Activated naive CD4-positive, alpha-beta T cell treated with anti-CD3 and anti-CD28 coated beads for 36 hours (primary cell): ENCODE results near the gene BNIP2. TPM values are rescaled to one million over a fixed set of nuclear protein-coding genes. Genes with fewer than 3 reads are reported as not detected.

Experiments used
- CTCF ChIA-PET: fragments of 350-600 bp; sonication (Branson Sonifier 250); formaldehyde crosslinking; loops from one replicate; lab custom pipeline; 2021; ENCODE audit warnings: antibody characterized with exemption; lab: Charles Lee
- DNase-seq: peaks from one replicate; pipeline ENCODE4 v3.0.0-alpha.2; 2020
- H3K27ac Mint-ChIP-seq: one replicate; pipeline ENCODE4 v1.8.0; 2021; ENCODE audit warnings: mild to moderate bottlenecking, mixed read lengths
- H3K27me3 Mint-ChIP-seq: one replicate; pipeline ENCODE4 v1.8.0; 2021; ENCODE audit warnings: low read depth, mixed read lengths
- H3K36me3 Mint-ChIP-seq: one replicate; pipeline ENCODE4 v1.8.0; 2021; ENCODE audit warnings: low read depth, mixed read lengths
- H3K4me1 Mint-ChIP-seq: one replicate; pipeline ENCODE4 v1.8.0; 2021; ENCODE audit warnings: low read depth, mixed read lengths
- H3K4me3 Mint-ChIP-seq: one replicate; pipeline ENCODE4 v1.8.0; 2021; ENCODE audit warnings: mild to moderate bottlenecking, moderate library complexity, mixed read lengths
- H3K9me3 Mint-ChIP-seq: one replicate; pipeline ENCODE4 v1.8.0; 2021; ENCODE audit warnings: mixed read lengths
- intact Hi-C: fragments of 100-400 bp; cut with micrococcal nuclease; formaldehyde crosslinking; loops from one replicate; pipeline ENCODE4 v1.15.1; 2023
- total RNA-seq, 2 experiments: library from RNA; stranded (reverse); gene quantifications; one replicate each; pipeline ENCODE4 v1.2.3, GENCODE V29; 2021

The BNIP2 gene
- total RNA-seq, 2 experiments from 2014 or later, result 44.2 to 44.7 TPM

GRCh38 chr15:59685737-59686297 is 3.3 kb downstream of the BNIP2 start:
- CTCF ChIA-PET, result no interaction called here
- Mint-ChIP-seq H3K4me1 (peaks cover 45% of the 10 kb centered on the region), H3K27ac (peak overlapping the region; percentile 22)

GRCh38 chr15:59680870-59681269 is 8.2 kb downstream of the BNIP2 start:
- Mint-ChIP-seq H3K27me3 (no peaks in the 10 kb centered on the region), H3K27ac (peak overlapping the region; percentile 13), H3K36me3 (peaks cover 40% of the 10 kb centered on the region), H3K9me3 (no peaks in the 10 kb centered on the region), H3K4me3 (no peak overlapping the region), H3K4me1 (peaks cover 31% of the 10 kb centered on the region)
- no peak for DNase-seq
- intact Hi-C loops, result loop anchor here (10.0 kb wide), 1 partner anchor 864 kb away; no protein-coding TSS in a partner anchor
- CTCF ChIA-PET, result interaction anchor here (0.6 kb wide), 1 partner anchor 91 kb away, joined by 5 read pairs; no protein-coding TSS in a partner anchor

More at GRCh38 chr15:59685737-59686297, 3.3 kb downstream of the BNIP2 start:
- intact Hi-C loops, result loop anchor here (10.0 kb wide), 1 partner anchor 859 kb away; no protein-coding TSS in a partner anchor
- H3K27me3 Mint-ChIP-seq, result no peaks in the 10 kb centered on the region
- DNase-seq, result no peak
- H3K4me3 Mint-ChIP-seq, result no peak overlapping the region
- H3K36me3 Mint-ChIP-seq, result peaks cover 28% of the 10 kb centered on the region
- H3K9me3 Mint-ChIP-seq, result no peaks in the 10 kb centered on the region

GRCh38 chr15:59680346-59680745 is 8.8 kb downstream of the BNIP2 start:
- Mint-ChIP-seq H3K4me3 (no peak overlapping the region), H3K9me3 (no peaks in the 10 kb centered on the region), H3K4me1 (peaks cover 26% of the 10 kb centered on the region), H3K27me3 (no peaks in the 10 kb centered on the region), H3K27ac (no peak overlapping the region), H3K36me3 (peaks cover 38% of the 10 kb centered on the region)
- CTCF ChIA-PET, result no interaction called here
- intact Hi-C loops, result loop anchor here (10.0 kb wide), 1 partner anchor 864 kb away; no protein-coding TSS in a partner anchor
- DNase-seq, result no peak

GRCh38 chr15:59678620-59679019 is 10.5 kb downstream of the BNIP2 start:
- H3K4me1 Mint-ChIP-seq, result peaks cover 14% of the 10 kb centered on the region
- CTCF ChIA-PET, result interaction anchor here (0.7 kb wide), 1 partner anchor 22 kb away, joined by 3 read pairs; no protein-coding TSS in a partner anchor
- intact Hi-C loops, result no loop called here
- no peak overlapping the region for H3K27ac Mint-ChIP-seq
- H3K36me3 Mint-ChIP-seq, result peaks cover 42% of the 10 kb centered on the region
- no peak for DNase-seq
- H3K27me3 Mint-ChIP-seq, result no peaks in the 10 kb centered on the region
- no peaks in the 10 kb centered on the region for H3K9me3 Mint-ChIP-seq
- no peak overlapping the region for H3K4me3 Mint-ChIP-seq

- CTCF ChIA-PET, result no interaction called here
- intact Hi-C loops, result no loop called here
- H3K9me3 Mint-ChIP-seq, result no peaks in the 10 kb centered on the region
- DNase-seq, result no peak
- peaks cover 41% of the 10 kb centered on the region for H3K36me3 Mint-ChIP-seq
- H3K4me3 Mint-ChIP-seq, result no peak overlapping the region
- no peak overlapping the region for H3K27ac Mint-ChIP-seq
- no peaks in the 10 kb centered on the region for H3K27me3 Mint-ChIP-seq
- peaks cover 13% of the 10 kb centered on the region for H3K4me1 Mint-ChIP-seq
Measured at GRCh38 chr15:59678172-59678571, 10.9 kb downstream of the BNIP2 start.

GRCh38 chr15:59676565-59676964 is 12.6 kb downstream of the BNIP2 start:
- peaks cover 10% of the 10 kb centered on the region for H3K4me1 Mint-ChIP-seq
- DNase-seq, result no peak
- no peaks in the 10 kb centered on the region for H3K9me3 Mint-ChIP-seq
- CTCF ChIA-PET, result no interaction called here
- intact Hi-C loops, result no loop called here
- no peak overlapping the region for H3K4me3 Mint-ChIP-seq
- H3K27ac Mint-ChIP-seq, result no peak overlapping the region
- peaks cover 38% of the 10 kb centered on the region for H3K36me3 Mint-ChIP-seq
- H3K27me3 Mint-ChIP-seq, result no peaks in the 10 kb centered on the region

- no peaks in the 10 kb centered on the region for H3K9me3 Mint-ChIP-seq
- intact Hi-C loops, result no loop called here
- CTCF ChIA-PET, result no interaction called here
- peaks cover 37% of the 10 kb centered on the region for H3K36me3 Mint-ChIP-seq
- no peak for DNase-seq
- H3K4me3 Mint-ChIP-seq, result no peak overlapping the region
- H3K4me1 Mint-ChIP-seq, result peaks cover 8% of the 10 kb centered on the region
- no peak overlapping the region for H3K27ac Mint-ChIP-seq
- no peaks in the 10 kb centered on the region for H3K27me3 Mint-ChIP-seq
Measured at GRCh38 chr15:59674361-59674877, 14.7 kb downstream of the BNIP2 start.

GRCh38 chr15:59668556-59668955 is 20.6 kb downstream of the BNIP2 start:
- no peak overlapping the region for H3K27ac Mint-ChIP-seq
- peaks cover 15% of the 10 kb centered on the region for H3K36me3 Mint-ChIP-seq
- no peak for DNase-seq

GRCh38 chr15:59662260-59662659 is 26.9 kb downstream of the BNIP2 start:
- intact Hi-C loops, result no loop called here
- Mint-ChIP-seq H3K4me3 (no peak overlapping the region), H3K27me3 (no peaks in the 10 kb centered on the region), H3K9me3 (no peaks in the 10 kb centered on the region), H3K4me1 (peaks cover 4% of the 10 kb centered on the region), H3K27ac (no peak overlapping the region), H3K36me3 (peaks cover 19% of the 10 kb centered on the region)
- CTCF ChIA-PET, result no interaction called here
- no peak for DNase-seq

More at GRCh38 chr15:59668556-59668955, 20.6 kb downstream of the BNIP2 start:
- H3K27me3 Mint-ChIP-seq, result no peaks in the 10 kb centered on the region
- no peaks in the 10 kb centered on the region for H3K4me1 Mint-ChIP-seq
- intact Hi-C loops, result no loop called here
- CTCF ChIA-PET, result no interaction called here
- H3K4me3 Mint-ChIP-seq, result no peak overlapping the region
- no peaks in the 10 kb centered on the region for H3K9me3 Mint-ChIP-seq

- Mint-ChIP-seq H3K27me3 (no peaks in the 10 kb centered on the region), H3K9me3 (no peaks in the 10 kb centered on the region), H3K27ac (peak overlapping the region; percentile 39), H3K4me3 (no peak overlapping the region), H3K36me3 (peaks cover 15% of the 10 kb centered on the region), H3K4me1 (peaks cover 4% of the 10 kb centered on the region)
- DNase-seq, result no peak
- CTCF ChIA-PET, result interaction anchor here (0.6 kb wide), 1 partner anchor 1218 kb away, joined by 3 read pairs; no protein-coding TSS in a partner anchor
- intact Hi-C loops, result no loop called here
Measured at GRCh38 chr15:59659366-59659765, 29.8 kb downstream of the BNIP2 start.

GRCh38 chr15:59657635-59658125 is 31.4 kb downstream of the BNIP2 start:
- no peaks in the 10 kb centered on the region for H3K27me3 Mint-ChIP-seq
- no peak for DNase-seq
- intact Hi-C loops, result loop anchor here (1.0 to 2.0 kb wide), 3 partner anchors 32 to 671 kb away; partner anchors contain the start of genes BNIP2 and RNF111
- peaks cover 17% of the 10 kb centered on the region for H3K36me3 Mint-ChIP-seq
- H3K27ac Mint-ChIP-seq, result no peak overlapping the region
- H3K9me3 Mint-ChIP-seq, result no peaks in the 10 kb centered on the region
- H3K4me1 Mint-ChIP-seq, result peaks cover 7% of the 10 kb centered on the region
- CTCF ChIA-PET, result interaction anchor here (0.7 to 1.3 kb wide), 3 partner anchors 9 to 18 kb away, joined by 3 read pairs; no protein-coding TSS in a partner anchor
- no peak overlapping the region for H3K4me3 Mint-ChIP-seq

- peak; percentile 96 for DNase-seq
- Mint-ChIP-seq H3K27me3 (no peaks in the 10 kb centered on the region), H3K27ac (peak within 1 kb of the TSS; percentile 61), H3K4me1 (peaks cover 10% of the 10 kb centered on the region), H3K4me3 (peak within 1 kb of the TSS; percentile 28), H3K36me3 (peaks cover 19% of the 10 kb centered on the region), H3K9me3 (peaks cover 2% of the 10 kb centered on the region)
- intact Hi-C loops, result loop anchor here (1.0 to 2.0 kb wide), 3 partner anchors 32 to 670 kb away; partner anchors contain the start of genes BNIP2 and RNF111
- CTCF ChIA-PET, result interaction anchor here (0.6 to 1.3 kb wide), 3 partner anchors 9 to 22 kb away, joined by 3 read pairs; no protein-coding TSS in a partner anchor
Measured at GRCh38 chr15:59656897-59657634, 32.1 kb downstream of the BNIP2 start, which contains the start of gene GTF2A2. GTF2A2 (minus strand) TSS chr15:59657515; CDS start chr15:59652277, 5,238 bp downstream.
